Measurements from ENCODE around the gene MPL.

Gene MPL

DNA sequence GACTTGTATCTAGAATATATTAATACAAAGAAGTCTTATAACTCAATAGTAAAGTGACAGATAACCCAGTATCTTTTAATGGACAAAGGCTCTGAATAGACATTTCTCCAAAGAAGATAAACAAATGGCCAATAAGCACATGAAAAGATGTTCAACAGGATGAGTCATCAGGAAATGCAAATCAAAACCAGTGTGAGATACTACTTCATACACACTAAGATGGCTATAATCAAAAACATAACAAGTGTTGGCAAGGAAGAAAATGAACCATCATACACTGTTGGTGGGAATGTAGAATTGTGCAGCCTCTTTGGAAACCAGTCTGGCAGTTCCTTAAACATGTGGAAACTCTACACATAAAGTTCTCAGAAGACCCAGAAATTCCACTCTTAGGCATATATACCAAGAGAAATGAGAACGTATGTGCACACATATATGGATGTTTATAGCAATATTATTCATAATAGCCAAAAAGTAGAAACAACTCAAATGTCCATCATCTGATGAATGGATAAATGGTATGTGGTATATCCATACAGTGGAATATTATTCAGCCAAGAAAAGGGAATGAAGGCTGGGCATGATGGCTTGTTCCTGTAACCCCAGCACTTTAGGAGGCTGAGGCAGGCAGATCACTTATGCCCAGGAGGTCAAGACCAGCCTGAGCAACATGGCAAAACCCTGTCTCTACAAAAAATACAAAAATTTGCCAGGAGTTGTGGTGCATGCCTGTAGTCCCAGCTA lies 9.9 kb upstream of the MPL start:
- DNase-seq = no peak

DNA sequence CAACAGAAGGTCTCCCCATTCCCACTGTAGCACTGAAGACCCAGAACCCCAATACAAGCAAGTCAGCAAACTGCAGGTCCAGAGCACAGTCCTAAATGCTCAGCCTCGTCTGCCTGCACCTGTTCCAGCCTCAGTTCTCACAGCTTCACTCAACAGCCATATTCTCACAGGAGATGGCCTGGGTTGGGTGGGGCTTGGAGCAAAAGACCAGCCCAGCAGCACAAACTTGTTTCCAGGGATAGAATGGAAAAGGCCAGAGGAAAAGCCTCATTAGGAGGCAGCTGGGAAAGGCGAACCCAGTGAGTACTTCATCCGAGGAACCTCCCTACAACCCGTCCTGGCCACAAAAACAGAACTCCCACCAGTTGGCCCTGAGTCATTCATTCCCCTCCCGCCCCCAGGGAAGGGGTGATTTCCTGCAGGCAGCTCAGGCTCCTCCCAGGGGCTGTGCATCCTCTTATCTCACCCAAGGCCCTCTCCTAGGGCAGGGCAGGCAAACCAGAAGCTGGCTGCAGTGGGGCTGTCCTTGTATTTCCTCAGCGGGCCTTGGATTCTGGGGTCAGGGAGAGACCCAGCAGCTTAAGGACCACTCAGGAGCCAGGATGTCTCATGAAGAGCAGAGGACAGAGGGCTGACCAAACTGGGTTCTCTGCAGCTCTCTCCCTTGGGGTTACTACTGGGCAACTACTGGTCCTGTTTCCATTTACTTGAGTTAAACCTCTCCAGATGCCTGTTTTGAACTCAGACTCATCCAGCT lies 7.4 kb upstream of the MPL start:
- DNase-seq = no peak

- no peak for DNase-seq
Measured at GRCh38 chr1:43331688-43332087, 5.9 kb upstream of the MPL start.

- no peak for DNase-seq
Measured at GRCh38 chr1:43334453-43335205, 3.0 kb upstream of the MPL start.

DNA sequence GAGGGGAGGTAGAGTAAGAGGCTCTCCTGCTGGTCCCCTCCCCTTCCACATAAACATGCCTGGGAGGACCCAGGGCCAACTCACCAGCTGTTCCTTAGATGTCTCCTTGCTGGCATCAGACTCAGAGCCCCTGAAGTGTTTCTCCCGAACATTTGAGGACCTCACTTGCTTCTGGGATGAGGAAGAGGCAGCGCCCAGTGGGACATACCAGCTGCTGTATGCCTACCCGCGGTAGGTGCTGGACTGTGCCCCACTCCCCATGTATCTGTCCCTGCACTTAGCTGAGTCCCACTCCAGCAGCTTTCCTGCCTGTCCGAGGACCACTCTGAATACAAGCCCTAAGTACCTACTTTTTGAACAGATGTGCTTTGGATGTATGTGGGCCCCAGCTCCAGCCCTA lies 383 bp downstream of the MPL start:
- DNase-seq = no peak

DNA sequence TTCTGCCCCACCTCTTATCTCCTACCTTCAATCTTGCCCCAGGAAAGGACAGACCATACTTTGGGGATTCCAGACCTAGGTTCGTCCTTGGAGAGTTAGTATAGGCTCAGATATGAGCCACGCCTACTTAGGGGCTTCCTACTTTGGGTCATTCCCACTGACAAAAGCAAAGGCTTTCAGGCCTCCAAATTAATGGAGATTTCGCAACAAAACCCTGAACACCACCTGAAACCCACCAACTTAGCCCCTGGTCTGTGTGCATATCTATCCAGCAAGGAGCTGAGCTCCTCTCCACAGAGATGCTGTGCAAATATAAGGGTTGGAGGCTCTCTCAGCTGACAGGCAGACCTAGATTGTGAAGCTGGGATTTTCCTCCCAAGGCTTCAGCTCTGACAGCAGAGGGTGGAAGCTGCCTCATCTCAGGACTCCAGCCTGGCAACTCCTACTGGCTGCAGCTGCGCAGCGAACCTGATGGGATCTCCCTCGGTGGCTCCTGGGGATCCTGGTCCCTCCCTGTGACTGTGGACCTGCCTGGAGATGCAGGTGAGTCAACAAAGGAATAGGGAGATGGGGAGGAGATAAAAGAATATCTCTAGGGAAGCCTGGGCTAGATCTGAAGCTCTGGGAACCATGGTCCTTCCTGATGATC lies 2.1 kb downstream of the MPL start:
- DNase-seq = no peak

GRCh38 chr1:43340559-43340958 lies 2.9 kb downstream of the MPL start:
- DNase-seq = no peak

DNA sequence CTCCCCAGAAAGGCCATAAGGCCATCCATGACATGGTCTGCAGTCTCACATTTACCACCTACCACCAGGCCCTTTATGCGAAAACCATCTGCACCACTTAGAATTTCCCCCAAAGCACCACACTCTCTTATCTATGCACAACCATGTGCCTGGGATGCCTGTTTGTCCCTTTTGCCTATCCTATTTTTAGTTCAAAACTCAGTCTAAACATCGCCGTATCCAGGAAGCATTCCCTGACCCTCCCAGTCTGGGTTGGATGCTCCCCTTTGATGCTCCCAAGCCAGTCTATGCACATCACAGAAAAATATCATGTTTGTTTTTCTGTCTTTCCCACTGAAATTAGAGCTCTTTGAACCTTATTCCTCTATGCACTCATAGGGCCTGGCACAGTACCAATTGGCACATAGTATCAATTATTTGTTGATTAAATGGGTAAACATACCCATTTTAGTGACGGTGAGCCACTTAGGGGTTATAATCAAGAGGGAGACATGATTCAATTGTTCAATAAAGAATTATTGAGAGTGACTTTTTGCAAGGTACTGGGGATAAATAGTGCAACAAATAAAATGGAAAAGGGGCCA lies 6.7 kb downstream of the MPL start:
- no peak for DNase-seq

- no peak for DNase-seq
Measured at GRCh38 chr1:43345120-43345519, 7.5 kb downstream of the MPL start.

DNA sequence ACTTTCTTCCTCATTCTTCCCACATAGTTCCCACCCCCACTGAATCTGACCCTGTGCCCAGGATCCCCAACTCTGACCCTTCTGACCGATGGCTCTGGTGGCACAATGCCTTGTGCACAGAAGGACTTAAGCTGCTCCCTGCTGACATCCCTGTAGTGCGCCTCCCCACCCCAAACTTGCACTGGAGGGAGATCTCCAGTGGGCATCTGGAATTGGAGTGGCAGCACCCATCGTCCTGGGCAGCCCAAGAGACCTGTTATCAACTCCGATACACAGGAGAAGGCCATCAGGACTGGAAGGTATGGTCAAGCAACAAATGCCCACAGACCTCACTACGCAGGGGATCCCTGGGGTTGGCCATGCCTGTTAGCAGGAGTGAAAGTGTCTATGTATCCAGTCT lies 9.0 kb downstream of the MPL start:
- DNase-seq = no peak

GRCh38 chr1:43348343-43348808 lies 10.8 kb downstream of the MPL start:
- DNase-seq = no peak

GRCh38 chr1:43348809-43349593 lies 11.4 kb downstream of the MPL start:
- no peak for DNase-seq

GRCh38 chr1:43349594-43350306 lies 12.1 kb downstream of the MPL start:
- DNase-seq = no peak

DNA sequence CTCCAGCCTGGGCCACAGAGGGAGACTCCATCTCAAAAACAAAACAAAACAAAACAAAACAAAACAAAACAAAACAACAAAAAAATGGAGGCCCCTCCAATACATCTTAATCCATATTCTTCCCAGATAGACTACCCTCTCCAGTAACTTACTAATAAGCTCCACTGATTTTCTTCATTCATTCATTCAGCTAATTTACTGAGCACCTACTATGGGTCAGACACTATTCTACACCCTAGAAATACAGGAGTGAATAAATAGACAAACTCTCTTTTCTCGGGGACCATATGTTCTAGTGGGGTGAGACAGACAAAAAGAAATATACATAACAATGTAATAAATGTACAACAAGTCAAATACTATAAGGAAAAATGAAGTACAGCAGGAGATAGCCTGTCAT lies 13.4 kb downstream of the MPL start:
- DNase-seq = no peak

DNA sequence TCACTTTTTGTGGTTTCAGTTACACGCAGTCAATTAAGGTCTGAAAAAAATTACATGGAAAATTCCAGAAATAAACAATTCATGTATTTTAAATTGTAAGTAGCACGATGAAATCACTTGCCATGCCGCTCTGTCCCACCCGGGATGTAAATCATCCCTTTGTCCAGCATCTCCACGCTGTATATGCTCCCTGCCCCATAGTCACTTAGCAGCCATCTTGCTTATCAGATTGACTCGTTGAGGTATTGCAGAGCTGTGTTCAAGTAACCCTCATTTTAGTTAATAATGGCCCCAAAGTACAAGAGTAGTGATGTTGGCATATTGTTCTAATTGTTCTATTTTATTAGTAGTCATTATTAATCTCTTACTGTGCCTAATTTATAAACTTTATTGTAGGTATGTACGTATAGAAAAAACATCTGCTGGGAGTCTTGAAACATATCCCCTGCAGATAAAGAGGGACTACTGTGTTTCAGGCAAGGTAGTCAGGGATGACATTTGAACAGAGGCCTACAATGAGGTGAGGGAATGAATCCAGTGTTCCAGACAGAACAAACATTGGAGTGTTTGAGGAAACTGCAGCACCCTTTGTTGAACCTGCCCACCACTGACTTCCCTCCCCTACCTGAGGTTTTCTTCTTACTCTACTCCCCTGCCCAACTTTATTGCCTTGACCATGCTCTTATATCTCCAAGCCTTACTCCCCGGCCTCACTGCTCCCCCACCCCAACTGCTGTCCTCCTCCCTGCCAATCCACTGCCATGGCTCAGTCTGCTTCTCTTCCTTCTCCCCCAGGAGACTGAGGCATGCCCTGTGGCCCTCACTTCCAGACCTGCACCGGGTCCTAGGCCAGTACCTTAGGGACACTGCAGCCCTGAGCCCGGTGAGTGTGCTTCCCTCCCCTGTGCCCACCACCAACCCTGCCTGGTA lies 14.1 kb downstream of the MPL start:
- DNase-seq = no peak

DNA sequence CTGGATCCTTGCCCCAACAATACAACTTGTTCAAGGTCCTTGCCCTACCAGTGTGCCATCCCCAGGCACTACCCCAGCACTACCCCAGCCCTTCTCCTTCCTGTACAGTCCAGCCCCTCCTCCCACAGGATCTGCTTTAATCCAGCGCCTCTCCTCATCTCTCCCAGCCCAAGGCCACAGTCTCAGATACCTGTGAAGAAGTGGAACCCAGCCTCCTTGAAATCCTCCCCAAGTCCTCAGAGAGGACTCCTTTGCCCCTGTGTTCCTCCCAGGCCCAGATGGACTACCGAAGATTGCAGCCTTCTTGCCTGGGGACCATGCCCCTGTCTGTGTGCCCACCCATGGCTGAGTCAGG lies 14.7 kb downstream of the MPL start:
- no peak for DNase-seq

- no peak for DNase-seq
Measured at GRCh38 chr1:43352881-43353280, 15.3 kb downstream of the MPL start.

DNA sequence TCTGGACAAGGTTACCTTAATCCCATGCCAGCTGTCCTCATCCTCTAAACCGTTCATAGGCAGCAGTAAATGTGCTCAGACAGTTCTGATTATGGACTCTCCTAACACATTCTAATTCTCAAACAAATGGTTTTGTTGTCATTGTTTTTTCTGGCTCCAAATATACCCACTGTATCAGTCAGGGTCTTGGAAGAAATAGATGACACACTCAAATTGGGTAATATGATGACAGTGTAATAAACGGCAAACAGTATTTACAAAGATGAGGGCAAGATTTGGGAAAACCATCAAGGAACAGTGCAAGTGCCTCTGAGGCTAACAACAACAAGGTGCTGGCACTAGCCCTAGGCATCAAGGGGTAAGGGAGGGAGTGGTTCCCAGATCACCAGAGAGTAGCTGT lies 16.9 kb downstream of the MPL start:
- no peak for DNase-seq

DNA sequence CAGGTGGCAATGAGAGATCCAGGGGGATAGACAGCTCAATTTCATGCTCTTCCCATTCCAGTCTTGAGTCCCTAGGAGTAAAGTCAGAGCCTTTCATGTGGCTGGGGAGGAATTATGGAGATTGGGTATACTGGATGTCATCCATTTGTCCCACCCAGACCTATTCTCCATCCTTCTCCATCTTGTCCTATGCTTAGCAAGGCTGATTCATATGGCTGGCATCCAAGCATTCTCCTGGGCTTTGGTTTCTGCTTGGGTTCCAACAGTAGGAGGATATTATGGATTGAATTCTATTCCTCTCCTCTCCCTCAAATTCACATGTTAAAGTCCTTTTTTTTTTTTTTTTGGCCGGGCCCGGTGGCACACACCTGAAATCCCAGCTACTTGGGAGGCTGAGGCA lies 17.3 kb downstream of the MPL start:
- no peak for DNase-seq

- no peak for DNase-seq
Measured at GRCh38 chr1:43357251-43357650, 19.6 kb downstream of the MPL start.
